PC-3 (cell line): ENCODE measurements around the gene PCDHGA8. TPM values are rescaled to one million over a fixed set of nuclear protein-coding genes. Genes with fewer than 3 reads are reported as not detected.

Source experiments
- ATAC-seq: fragments of 200-7000 bp; cut with Tn5 transposase; 2 replicates; pipeline ENCODE4 v1.9.1; 2020; ENCODE audit warnings: mild to moderate bottlenecking, moderate library complexity
- BruUV-seq: library from RNA; stranded (reverse); fragments of 400-500 nt; replicated peaks from 2 replicates; lab custom pipeline; 2021; lab: Mats Ljungman, UMichigan
- CTCF ChIA-PET: fragments of 300-600 bp; sonication (Branson Sonifier 250); formaldehyde crosslinking; loops from one replicate; lab custom pipeline; 2022; ENCODE audit warnings: antibody characterized with exemption; lab: Charles Lee
- POLR2A ChIA-PET: fragments of 300-600 bp; sonication (Branson Sonifier 250); formaldehyde crosslinking; loops from one replicate; lab custom pipeline; 2022; ENCODE audit warnings: antibody characterized with exemption; ENCODE audit not compliant: unreplicated experiment; lab: Charles Lee
- DNase-seq: peaks from one replicate; pipeline ENCODE4 v3.0.0-alpha.2; 2015
- H2AFZ ChIP-seq: fragments of 300-600 bp; sonication (generic); 2 replicates; pipeline ENCODE4 v1.6.0; 2016; ENCODE audit warnings: antibody characterized with exemption, low read length
- H3F3A ChIP-seq: fragments of 300-600 bp; sonication (generic); one replicate; pipeline ENCODE4 v1.6.0; 2017; ENCODE audit warnings: antibody characterized with exemption, low read length, control low read depth, mild to moderate bottlenecking; ENCODE audit not compliant: unreplicated experiment
- H3K27ac ChIP-seq: fragments of 300-600 bp; sonication (generic); 2 replicates; pipeline ENCODE4 v1.5.1; 2016; ENCODE audit warnings: mild to moderate bottlenecking, low read length
- H3K27me3 ChIP-seq: fragments of 300-600 bp; sonication (generic); 2 replicates; pipeline ENCODE4 v1.6.1; 2016; ENCODE audit warnings: low read length, mixed read lengths
- H3K36me3 ChIP-seq: fragments of 300-600 bp; sonication (generic); 2 replicates; pipeline ENCODE4 v1.6.1; 2016; ENCODE audit warnings: low read depth, mixed run types, low read length, mixed read lengths
- H3K4me1 ChIP-seq: fragments of 300-600 bp; sonication (generic); 2 replicates; pipeline ENCODE4 v1.5.1; 2016; ENCODE audit warnings: low read length; ENCODE audit not compliant: insufficient read depth
- H3K4me2 ChIP-seq: fragments of 300-600 bp; sonication (generic); 2 replicates; pipeline ENCODE4 v1.6.0; 2016; ENCODE audit warnings: low read length
- H3K4me3 ChIP-seq: fragments of 300-600 bp; sonication (generic); 2 replicates; pipeline ENCODE4 v1.5.1; 2016; ENCODE audit warnings: mild to moderate bottlenecking, low read length, mixed read lengths
- H3K79me2 ChIP-seq: fragments of 300-600 bp; sonication (generic); 2 replicates; pipeline ENCODE4 v1.6.1; 2017; ENCODE audit warnings: low read length, mixed read lengths
- H3K9ac ChIP-seq: fragments of 300-600 bp; sonication (generic); 2 replicates; pipeline ENCODE4 v1.6.0; 2016; ENCODE audit warnings: mild to moderate bottlenecking, low read length
- H3K9me2 ChIP-seq: fragments of 300-600 bp; sonication (generic); replicated peaks from 2 replicates; pipeline ENCODE4 v1.6.1; 2016; ENCODE audit warnings: mixed run types, low read length, mixed read lengths
- H3K9me3 ChIP-seq: fragments of 300-600 bp; sonication (generic); 2 replicates; pipeline ENCODE4 v1.6.1; 2016; ENCODE audit warnings: low read length, mixed read lengths
- H4K20me1 ChIP-seq: fragments of 300-600 bp; sonication (generic); 2 replicates; pipeline ENCODE4 v1.6.1; 2016; ENCODE audit warnings: low read length, mixed read lengths
- EZH2 ChIP-seq: fragments of 300-600 bp; sonication (generic); IDR thresholded peaks from one replicate; pipeline ENCODE4 v1.6.1; 2017; ENCODE audit warnings: antibody characterized with exemption, mild to moderate bottlenecking, low read length; ENCODE audit not compliant: unreplicated experiment
- EZH2phosphoT487 ChIP-seq: fragments of 300-600 bp; sonication (generic); IDR thresholded peaks from 2 replicates; pipeline ENCODE4 v1.6.1; 2018; ENCODE audit warnings: mild to moderate bottlenecking, antibody characterized with exemption, low read length, borderline replicate concordance
- intact Hi-C: fragments of 100-400 bp; cut with micrococcal nuclease; formaldehyde crosslinking; loops from 2 replicates; pipeline ENCODE4 v1.9.0; 2023
- total RNA-seq: library from RNA; depleted of rRNA; stranded (reverse); fragments of >200 nt; gene quantifications from 2 replicates; pipeline ENCODE4 v1.2.3, GENCODE V29; 2014
- TF ChIP-seq, protein P1 (sequence below): fragments of 300-600 bp; sonication (generic); conservative IDR thresholded peaks from 2 replicates; pipeline ENCODE4 v1.5.1; 2017; ENCODE audit warnings: antibody characterized with exemption, low read depth, mild to moderate bottlenecking, low read length

PCDHGA8 gene
- total RNA-seq, 1 experiment from 2014 or later, result 0.51 TPM

DNA sequence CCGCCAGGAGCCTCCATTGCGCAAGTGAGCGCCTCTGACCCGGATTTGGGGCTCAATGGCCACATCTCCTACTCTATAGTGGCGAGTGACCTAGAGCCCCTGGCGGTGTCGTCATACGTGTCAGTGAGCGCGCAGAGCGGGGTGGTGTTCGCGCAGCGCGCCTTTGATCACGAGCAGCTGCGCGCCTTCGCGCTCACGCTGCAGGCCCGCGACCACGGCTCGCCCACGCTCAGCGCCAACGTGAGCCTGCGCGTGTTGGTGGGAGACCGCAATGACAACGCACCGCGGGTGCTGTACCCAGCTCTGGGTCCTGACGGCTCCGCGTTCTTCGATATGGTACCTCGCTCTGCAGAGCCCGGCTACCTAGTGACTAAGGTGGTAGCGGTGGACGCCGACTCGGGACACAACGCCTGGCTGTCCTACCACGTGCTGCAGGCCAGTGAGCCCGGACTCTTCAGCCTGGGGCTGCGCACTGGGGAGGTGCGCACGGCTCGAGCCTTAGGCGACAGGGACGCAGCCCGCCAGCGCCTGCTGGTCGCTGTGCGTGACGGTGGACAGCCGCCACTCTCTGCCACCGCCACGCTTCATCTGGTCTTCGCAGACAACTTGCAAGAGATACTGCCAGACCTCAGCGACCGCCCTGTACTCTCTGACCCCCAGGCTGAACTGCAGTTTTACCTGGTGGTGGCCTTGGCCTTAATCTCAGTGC, 17.3 kb downstream of the PCDHGA8 start:
- Histone ChIP-seq H3K79me2 (no peaks in the 10 kb centered on the region), H3K36me3 (peaks cover 6% of the 10 kb centered on the region; the same call in 1 of the 2 replicates), H3K9me2 (no peaks in the 10 kb centered on the region), H2AFZ (no peak overlapping the region), H3K27ac (no peak overlapping the region), H3K27me3 (no peaks in the 10 kb centered on the region), H4K20me1 (no peaks in the 10 kb centered on the region), H3K4me3 (no peak overlapping the region), H3K9ac (no peak overlapping the region), H3K4me1 (no peaks in the 10 kb centered on the region), H3K9me3 (0 out of 2 replicates have a peak, but pooled peaks cover 11% of the 10 kb centered on the region), H3K4me2 (no peak overlapping the region), H3F3A (no peaks in the 10 kb centered on the region)
- DNase-seq, result no peak
- CTCF ChIA-PET, result no interaction called here
- BruUV-seq, result no TSS peak
- POLR2A ChIA-PET, result no interaction called here
- intact Hi-C loops, result no loop called here
- no peak for ATAC-seq
- no peak for TF ChIP-seq EZH2
- TF ChIP-seq, protein P1, sequence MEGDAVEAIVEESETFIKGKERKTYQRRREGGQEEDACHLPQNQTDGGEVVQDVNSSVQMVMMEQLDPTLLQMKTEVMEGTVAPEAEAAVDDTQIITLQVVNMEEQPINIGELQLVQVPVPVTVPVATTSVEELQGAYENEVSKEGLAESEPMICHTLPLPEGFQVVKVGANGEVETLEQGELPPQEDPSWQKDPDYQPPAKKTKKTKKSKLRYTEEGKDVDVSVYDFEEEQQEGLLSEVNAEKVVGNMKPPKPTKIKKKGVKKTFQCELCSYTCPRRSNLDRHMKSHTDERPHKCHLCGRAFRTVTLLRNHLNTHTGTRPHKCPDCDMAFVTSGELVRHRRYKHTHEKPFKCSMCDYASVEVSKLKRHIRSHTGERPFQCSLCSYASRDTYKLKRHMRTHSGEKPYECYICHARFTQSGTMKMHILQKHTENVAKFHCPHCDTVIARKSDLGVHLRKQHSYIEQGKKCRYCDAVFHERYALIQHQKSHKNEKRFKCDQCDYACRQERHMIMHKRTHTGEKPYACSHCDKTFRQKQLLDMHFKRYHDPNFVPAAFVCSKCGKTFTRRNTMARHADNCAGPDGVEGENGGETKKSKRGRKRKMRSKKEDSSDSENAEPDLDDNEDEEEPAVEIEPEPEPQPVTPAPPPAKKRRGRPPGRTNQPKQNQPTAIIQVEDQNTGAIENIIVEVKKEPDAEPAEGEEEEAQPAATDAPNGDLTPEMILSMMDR, result no peak
- TF ChIP-seq EZH2phosphoT487, result no peak

DNA sequence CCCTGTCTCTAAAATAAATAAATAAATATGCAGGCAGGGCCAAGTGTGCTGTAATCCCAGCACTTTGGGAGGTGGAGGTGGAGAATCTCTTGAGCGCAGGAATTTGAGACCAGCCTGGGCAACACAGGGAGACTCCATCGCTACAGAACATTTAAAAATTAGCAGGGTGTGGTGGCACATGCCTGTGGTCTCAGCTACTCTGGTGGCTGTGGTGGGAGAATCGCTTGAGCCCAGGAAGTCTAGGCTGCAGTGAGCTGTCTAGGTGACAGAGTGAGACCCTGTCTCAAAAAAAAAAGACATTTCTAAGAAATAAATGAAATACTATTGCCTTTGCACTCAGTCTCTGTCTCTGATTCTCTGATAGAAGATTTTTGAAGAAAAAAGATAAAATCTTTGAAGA, 19.1 kb downstream of the PCDHGA8 start:
- Histone ChIP-seq H3K27ac (no peak overlapping the region), H3F3A (no peaks in the 10 kb centered on the region), H3K79me2 (no peaks in the 10 kb centered on the region), H3K4me1 (no peaks in the 10 kb centered on the region), H3K9me3 (0 out of 2 replicates have a peak, but pooled peaks cover 11% of the 10 kb centered on the region), H2AFZ (no peak overlapping the region), H3K27me3 (no peaks in the 10 kb centered on the region), H3K36me3 (peaks cover 6% of the 10 kb centered on the region; the same call in 1 of the 2 replicates), H4K20me1 (no peaks in the 10 kb centered on the region), H3K4me2 (no peak overlapping the region), H3K9ac (no peak overlapping the region), H3K9me2 (no peaks in the 10 kb centered on the region), H3K4me3 (no peak overlapping the region)
- BruUV-seq, result no TSS peak
- DNase-seq (no peak), ATAC-seq (no peak)
- ChIA-PET CTCF (interaction anchor here (0.6 kb wide), 1 partner anchor 590 kb away, joined by 3 read pairs; no protein-coding TSS in a partner anchor), POLR2A (no interaction called here)
- TF ChIP-seq EZH2 (no peak), EZH2phosphoT487 (no peak)
- TF ChIP-seq, protein P1, result no peak
- intact Hi-C loops, result no loop called here

DNA sequence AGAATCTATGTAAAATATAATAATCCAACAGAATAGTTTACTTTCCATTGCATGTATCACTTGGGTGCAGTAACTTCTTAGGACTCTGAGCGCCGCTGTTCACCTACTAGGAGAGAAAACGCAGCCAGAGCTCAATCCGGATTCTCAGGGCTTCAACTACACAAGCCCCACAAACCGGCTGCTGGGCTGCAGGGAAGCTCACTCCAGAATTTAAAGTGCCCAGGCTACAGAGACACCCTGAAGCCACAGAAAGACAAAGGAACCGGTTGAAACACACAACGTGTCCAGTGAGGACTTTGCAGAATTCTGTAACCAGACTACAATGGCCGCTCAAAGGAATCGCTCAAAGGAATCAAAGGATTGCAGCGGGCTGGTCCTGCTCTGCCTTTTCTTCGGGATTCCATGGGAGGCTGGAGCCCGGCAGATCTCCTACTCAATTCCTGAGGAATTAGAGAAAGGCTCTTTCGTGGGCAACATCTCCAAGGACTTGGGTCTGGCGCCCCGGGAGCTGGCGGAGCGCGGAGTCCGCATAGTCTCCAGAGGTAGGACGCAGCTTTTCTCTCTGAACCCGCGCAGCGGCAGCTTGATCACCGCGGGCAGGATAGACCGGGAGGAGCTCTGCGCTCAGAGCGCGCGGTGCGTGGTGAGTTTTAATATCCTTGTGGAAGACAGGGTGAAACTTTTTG, 20.6 kb downstream of the PCDHGA8 start, which contains the start of gene PCDHGA10:
Gene PCDHGA10, plus strand, starts transcription at position 134 of the 686 bp plus-strand sequence. Its CDS starts 189 bp downstream, at position 323.
- peaks cover 6% of the 10 kb centered on the region; the same call in 1 of the 2 replicates for H3K36me3 ChIP-seq
- no peaks in the 10 kb centered on the region for H4K20me1 ChIP-seq
- H3K4me2 ChIP-seq, result no peak within 1 kb of the TSS
- H3K4me1 ChIP-seq, result no peaks in the 10 kb centered on the region
- DNase-seq (no peak), ATAC-seq (no peak)
- no peak within 1 kb of the TSS for H2AFZ ChIP-seq
- H3K79me2 ChIP-seq, result no peaks in the 10 kb centered on the region
- CTCF ChIA-PET, result no interaction called here
- 0 out of 2 replicates have a peak, but pooled peaks cover 4% of the 10 kb centered on the region for H3K9me3 ChIP-seq
- no peaks in the 10 kb centered on the region for H3K27me3 ChIP-seq
- TF ChIP-seq, protein P1, result no peak
- TF ChIP-seq EZH2phosphoT487, result no peak
- no peak for TF ChIP-seq EZH2
- no peak within 1 kb of the TSS for H3K27ac ChIP-seq
- intact Hi-C loops, result no loop called here
- no TSS peak for BruUV-seq
- no peak within 1 kb of the TSS for H3K4me3 ChIP-seq
- no peak within 1 kb of the TSS for H3K9ac ChIP-seq
- H3F3A ChIP-seq, result no peaks in the 10 kb centered on the region
- no peaks in the 10 kb centered on the region for H3K9me2 ChIP-seq
- POLR2A ChIA-PET, result no interaction called here
